Measurements from ENCODE around the gene ATP6V1F.

The ATP6V1F gene

GRCh38 chr7:128835790-128836641, 26.6 kb upstream of the ATP6V1F start:
- no peak for DNase-seq (ENCODE audit: low spot score)
- no peak for TF ChIP-seq CTCF (IDR thresholded peaks at IDR 0.05; ENCODE audit: poor library complexity, severe bottlenecking)
- Histone ChIP-seq H3K27me3 (ENCODE audit: insufficient read depth, poor library complexity, severe bottlenecking) (no peaks in the 10 kb centered on the region), H3K4me3 (ENCODE audit: severe bottlenecking) (no peak overlapping the region), H3K27ac (ENCODE audit: poor library complexity, severe bottlenecking) (no peak overlapping the region), H3K4me1 (ENCODE audit: insufficient read depth, poor library complexity, severe bottlenecking) (no peaks in the 10 kb centered on the region), H3K36me3 (ENCODE audit: low read depth) (no peaks in the 10 kb centered on the region), H3K9me3 (ENCODE audit: severe bottlenecking) (no peaks in the 10 kb centered on the region)
- ATAC-seq (ENCODE audit: low read depth): no peak

GRCh38 chr7:128836729-128837348, 25.8 kb upstream of the ATP6V1F start:
- H3K27ac ChIP-seq (ENCODE audit: poor library complexity, severe bottlenecking): no peak overlapping the region
- TF ChIP-seq CTCF (IDR thresholded peaks at IDR 0.05; ENCODE audit: poor library complexity, severe bottlenecking): no peak
- no peak for ATAC-seq (ENCODE audit: low read depth)
- H3K9me3 ChIP-seq (ENCODE audit: severe bottlenecking): no peaks in the 10 kb centered on the region
- no peak overlapping the region for H3K4me3 ChIP-seq (ENCODE audit: severe bottlenecking)
- no peaks in the 10 kb centered on the region for H3K27me3 ChIP-seq (ENCODE audit: insufficient read depth, poor library complexity, severe bottlenecking)
- no peaks in the 10 kb centered on the region for H3K36me3 ChIP-seq (ENCODE audit: low read depth)
- H3K4me1 ChIP-seq (ENCODE audit: insufficient read depth, poor library complexity, severe bottlenecking): no peaks in the 10 kb centered on the region
- DNase-seq (ENCODE audit: low spot score): peak; percentile 52

- Histone ChIP-seq H3K4me3 (ENCODE audit: severe bottlenecking) (no peak overlapping the region), H3K9me3 (ENCODE audit: severe bottlenecking) (no peaks in the 10 kb centered on the region), H3K27me3 (ENCODE audit: insufficient read depth, poor library complexity, severe bottlenecking) (no peaks in the 10 kb centered on the region), H3K4me1 (ENCODE audit: insufficient read depth, poor library complexity, severe bottlenecking) (no peaks in the 10 kb centered on the region), H3K36me3 (ENCODE audit: low read depth) (no peaks in the 10 kb centered on the region), H3K27ac (ENCODE audit: poor library complexity, severe bottlenecking) (no peak overlapping the region)
- no peak for TF ChIP-seq CTCF (IDR thresholded peaks at IDR 0.05; ENCODE audit: poor library complexity, severe bottlenecking)
- DNase-seq (ENCODE audit: low spot score) (peak; percentile 59), ATAC-seq (ENCODE audit: low read depth) (no peak)
Measured at GRCh38 chr7:128837521-128837921, 25.1 kb upstream of the ATP6V1F start.

- no peaks in the 10 kb centered on the region for H3K4me1 ChIP-seq (ENCODE audit: insufficient read depth, poor library complexity, severe bottlenecking)
- no peak overlapping the region for H3K27ac ChIP-seq (ENCODE audit: poor library complexity, severe bottlenecking)
- H3K36me3 ChIP-seq (ENCODE audit: low read depth): no peaks in the 10 kb centered on the region
- no peak overlapping the region for H3K4me3 ChIP-seq (ENCODE audit: severe bottlenecking)
- ATAC-seq (ENCODE audit: low read depth) (no peak), DNase-seq (ENCODE audit: low spot score) (no peak)
- H3K27me3 ChIP-seq (ENCODE audit: insufficient read depth, poor library complexity, severe bottlenecking): no peaks in the 10 kb centered on the region
- no peak for TF ChIP-seq CTCF (IDR thresholded peaks at IDR 0.05; ENCODE audit: poor library complexity, severe bottlenecking)
- H3K9me3 ChIP-seq (ENCODE audit: severe bottlenecking): no peaks in the 10 kb centered on the region
Measured at GRCh38 chr7:128838109-128838779, 24.4 kb upstream of the ATP6V1F start.
